GM18861 (cell line): Measurements from ENCODE around the gene PTGIS.

ENCODE experiments used
- ATAC-seq: cut with Tn5 transposase; IDR thresholded peaks from one replicate; pipeline ENCODE4 v1.9.1; 2021; ENCODE audit not compliant: unreplicated experiment

Gene PTGIS

GRCh38 chr20:49475292-49476015, 92.5 kb downstream of the PTGIS start:
- no peak for ATAC-seq

GRCh38 chr20:49471397-49471796, 96.5 kb downstream of the PTGIS start:
- no peak for ATAC-seq

GRCh38 chr20:49470922-49471321, 97.0 kb downstream of the PTGIS start:
- no peak for ATAC-seq

GRCh38 chr20:49469060-49469459, 98.9 kb downstream of the PTGIS start:
- no peak for ATAC-seq

DNA sequence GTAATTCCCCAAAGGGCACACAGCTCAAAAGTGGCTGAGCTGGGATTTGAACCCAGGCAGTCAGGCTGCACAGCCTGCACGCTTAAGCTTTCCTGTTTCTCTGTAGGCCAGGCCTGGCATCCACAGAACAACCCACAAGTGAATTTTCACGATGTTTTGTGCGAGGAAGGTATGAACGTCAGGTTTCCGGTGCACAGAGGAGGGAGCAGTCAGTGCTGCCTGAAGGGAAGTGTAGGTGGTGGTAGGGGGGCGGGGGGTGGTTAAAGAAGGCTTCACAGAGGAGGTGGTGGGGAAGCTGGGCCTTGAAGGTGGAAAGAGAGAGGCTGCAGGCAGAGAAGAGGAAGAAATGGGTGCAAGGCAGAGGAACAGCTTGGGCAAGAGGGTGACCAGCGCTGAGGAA, 99.5 kb downstream of the PTGIS start:
- no peak for ATAC-seq

GRCh38 chr20:49466114-49466912, 101.6 kb downstream of the PTGIS start:
- no peak for ATAC-seq

GRCh38 chr20:49464556-49464955, 103.4 kb downstream of the PTGIS start:
- ATAC-seq = no peak

DNA sequence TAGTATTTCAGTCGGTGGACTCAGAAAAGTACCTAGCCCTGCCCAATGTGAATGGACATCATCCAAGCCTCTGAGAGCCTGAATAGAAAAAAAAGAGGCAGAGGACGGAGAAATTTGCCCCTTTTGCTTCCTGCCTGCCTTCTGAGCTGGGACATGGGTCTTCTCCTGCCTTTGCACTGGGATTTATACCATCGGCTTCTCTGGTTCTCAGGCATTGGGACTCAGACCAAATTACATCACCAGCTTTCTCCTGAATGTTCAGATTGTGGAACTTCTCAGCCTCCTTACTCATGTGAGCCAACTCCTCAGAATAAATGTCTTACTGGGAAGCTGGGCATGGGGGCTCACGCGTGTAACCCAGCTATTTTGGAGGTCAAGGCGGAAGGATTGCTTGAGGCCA, 105.3 kb downstream of the PTGIS start:
- ATAC-seq = no peak

DNA sequence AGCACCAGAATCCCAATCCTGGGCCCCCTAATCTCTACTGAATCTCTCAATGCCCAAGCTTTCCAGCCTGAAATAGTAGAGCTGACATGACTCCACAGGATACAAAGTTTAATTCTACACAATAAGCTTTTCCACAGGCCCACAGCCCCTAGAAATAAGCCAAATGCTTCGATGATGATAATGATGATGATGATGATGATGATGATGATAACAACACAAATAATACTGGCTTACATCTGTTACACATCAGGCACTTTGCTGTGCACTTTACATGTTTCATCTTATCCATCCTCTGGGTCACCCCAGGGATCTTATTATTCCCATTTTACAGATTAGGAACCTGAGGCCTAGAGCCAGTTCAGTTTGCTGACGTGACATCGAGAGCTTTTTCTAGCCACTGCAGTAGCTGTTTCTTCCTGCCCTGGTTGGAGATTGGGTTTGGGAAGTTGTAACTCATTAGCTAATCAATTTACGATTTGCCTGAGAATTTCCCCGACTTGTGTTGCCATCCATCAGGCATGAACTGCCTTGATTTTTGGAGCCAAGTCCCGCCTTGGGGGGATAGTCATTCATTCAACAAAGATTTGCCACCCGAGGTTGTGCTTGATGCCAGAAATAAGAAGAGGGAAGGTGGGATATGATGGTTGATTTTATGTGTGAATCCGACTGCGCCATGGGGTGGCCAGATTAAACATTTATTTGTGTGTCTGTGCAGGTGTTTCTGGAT, 105.9 kb downstream of the PTGIS start:
- no peak for ATAC-seq

GRCh38 chr20:49460916-49461315, 107.0 kb downstream of the PTGIS start:
- ATAC-seq = no peak

- ATAC-seq = no peak
Measured at GRCh38 chr20:49460131-49460530, 107.8 kb downstream of the PTGIS start.

GRCh38 chr20:49459684-49460083, 108.3 kb downstream of the PTGIS start:
- ATAC-seq = no peak

- no peak for ATAC-seq
Measured at GRCh38 chr20:49457444-49457843, 110.5 kb downstream of the PTGIS start.

DNA sequence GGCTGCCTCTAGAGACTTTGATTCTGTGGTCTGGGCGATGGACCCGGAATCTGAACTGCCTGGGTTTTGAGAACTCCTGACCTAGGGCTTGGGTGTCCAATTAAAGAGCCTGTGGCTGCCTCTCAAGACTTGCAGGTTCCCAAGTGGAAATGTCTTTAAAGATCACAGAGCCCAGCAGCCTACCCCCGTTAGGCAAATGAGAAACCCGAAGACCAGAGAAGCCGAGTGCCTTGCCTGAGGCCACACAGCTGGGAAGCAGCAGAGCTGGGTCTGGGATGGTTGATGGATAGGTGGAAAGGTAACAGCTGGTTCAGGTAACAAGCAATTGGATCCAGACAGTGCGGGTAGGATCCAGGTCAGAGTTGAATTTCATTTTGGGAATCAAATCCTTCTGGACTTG, 111.3 kb downstream of the PTGIS start:
- ATAC-seq = no peak

GRCh38 chr20:49455691-49456090, 112.2 kb downstream of the PTGIS start:
- no peak for ATAC-seq
